ENCODE measurements around the gene BSN.

Gene BSN

DNA sequence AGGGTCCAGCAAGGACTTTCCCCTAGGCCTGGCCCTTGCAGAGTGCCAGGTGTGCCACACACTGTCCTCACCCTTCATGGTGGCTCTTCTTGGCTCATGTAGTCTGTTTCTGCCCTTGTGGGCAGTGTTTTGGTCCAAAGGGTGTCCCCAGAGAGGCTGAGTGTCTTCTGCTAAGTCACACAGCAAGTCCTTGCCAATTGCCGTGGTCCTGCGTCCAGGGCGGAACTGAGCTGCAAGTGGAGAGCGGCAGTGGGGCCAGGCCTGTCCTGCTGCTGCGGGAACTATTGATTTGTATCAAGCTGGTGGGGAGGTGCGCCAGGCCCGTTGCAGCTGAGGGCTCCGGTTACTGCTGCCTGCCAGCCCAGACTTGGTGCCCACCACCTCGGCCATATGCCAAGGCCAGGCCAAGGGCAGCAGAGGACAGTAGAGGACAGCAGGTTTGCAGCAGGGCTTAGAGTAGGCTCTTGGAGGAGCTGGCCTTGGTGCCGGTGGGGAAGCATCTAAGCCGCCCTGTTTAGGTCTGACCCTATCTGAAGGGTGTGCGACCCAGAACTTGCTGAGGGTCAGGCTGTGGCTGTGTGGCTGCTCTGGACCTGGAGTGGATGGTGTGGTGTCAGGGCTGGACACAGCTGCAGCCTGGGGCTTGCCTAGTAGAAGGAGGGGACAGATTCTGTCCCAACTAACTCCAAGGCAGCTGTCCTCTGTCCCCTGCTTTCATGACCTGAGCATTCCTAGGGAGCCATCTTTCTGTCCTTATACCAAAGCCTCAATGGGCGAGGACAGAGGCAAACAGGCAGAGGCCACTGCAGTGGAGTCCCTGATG is 160.7 kb downstream of the BSN start:
- no peak for DNase-seq

DNA sequence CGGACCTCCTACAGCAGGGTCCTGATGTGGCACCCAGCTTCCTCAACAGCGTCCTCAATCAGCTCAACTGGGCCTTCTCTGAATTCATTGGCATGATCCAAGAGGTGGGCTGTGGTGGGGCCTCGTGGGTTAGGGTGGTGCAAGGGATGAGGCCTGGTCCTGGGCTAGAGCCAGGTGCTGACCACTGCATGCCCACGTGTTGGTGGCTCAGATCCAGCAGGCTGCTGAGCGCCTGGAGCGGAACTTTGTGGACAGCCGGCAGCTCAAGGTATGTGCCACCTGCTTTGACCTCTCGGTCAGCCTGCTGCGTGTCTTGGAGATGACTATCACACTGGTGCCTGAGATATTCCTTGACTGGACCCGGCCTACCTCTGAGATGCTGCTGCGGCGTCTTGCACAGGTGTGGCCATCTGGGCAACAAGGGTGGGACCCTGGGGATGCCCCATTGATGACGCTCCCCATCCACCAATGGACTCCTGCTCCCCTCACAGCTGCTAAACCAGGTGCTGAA is 161.4 kb downstream of the BSN start:
- no peak for DNase-seq

GRCh38 chr3:49716169-49716568 is 161.9 kb downstream of the BSN start:
- no peak for DNase-seq

GRCh38 chr3:49716691-49717210 is 162.5 kb downstream of the BSN start:
- DNase-seq, result no peak

GRCh38 chr3:49717211-49717958 is 163.1 kb downstream of the BSN start:
- no peak for DNase-seq

DNA sequence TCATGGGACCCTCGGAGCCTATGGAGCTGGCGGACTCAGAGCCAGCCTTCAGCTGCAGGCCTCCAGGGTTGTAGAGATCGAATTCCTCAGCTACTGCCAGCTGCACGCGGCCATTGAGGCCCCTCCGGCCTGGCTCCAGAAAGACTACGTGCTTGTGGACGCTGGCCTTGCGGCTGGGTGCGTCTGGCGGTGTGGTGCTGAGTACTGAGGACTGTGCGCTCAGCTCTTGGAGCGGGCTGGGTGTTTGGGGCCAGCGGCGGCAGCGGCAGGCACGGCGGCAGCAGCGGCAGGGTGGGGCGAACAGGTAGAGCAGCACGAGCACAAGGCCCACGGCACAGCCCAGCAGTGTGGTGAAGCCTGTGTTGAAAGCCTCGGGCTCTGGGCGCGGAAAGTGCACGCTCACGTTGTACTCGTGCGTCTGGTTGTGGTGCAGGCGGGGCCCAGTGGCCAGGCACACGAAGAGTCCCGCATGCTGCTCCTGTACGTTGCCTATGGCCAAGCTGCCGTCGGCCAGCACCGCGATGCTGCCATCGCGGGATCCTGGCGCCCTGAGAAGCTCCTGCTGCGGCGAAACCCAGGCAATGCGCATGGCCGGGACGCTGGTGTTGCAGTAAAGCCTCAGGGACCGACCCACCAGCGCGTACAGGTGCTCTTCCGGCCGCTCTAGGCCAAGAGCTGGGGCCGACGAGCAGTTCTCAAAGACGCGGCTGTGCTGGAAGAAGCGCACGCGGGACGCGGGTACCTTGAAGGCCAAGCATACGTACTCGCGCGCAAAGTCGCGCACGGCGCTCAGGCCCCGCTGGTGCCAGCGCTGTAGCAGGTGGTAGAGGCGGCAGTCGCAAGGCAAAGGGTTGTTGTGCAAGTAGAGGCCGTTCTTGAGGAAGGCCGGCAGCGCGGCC is 163.9 kb downstream of the BSN start:
- DNase-seq, result no peak

DNA sequence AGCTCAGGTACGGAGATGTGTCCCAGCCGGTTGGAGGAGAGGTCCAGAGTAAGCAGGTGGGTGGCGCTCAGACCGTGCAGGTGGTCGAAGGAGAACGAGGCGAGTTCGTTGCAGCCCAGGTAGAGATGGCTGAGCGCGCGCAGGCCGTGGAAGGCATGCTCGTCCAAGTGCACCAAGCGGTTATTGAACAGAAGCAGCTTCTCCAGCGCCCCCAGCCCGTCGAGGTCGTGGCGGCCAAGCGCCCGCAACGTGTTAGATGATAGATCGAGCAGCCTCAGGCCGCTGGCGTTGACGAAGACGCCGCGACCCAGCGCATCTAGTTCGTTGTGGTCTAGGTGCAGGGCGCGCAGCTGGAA is 164.6 kb downstream of the BSN start:
- no peak for DNase-seq

DNA sequence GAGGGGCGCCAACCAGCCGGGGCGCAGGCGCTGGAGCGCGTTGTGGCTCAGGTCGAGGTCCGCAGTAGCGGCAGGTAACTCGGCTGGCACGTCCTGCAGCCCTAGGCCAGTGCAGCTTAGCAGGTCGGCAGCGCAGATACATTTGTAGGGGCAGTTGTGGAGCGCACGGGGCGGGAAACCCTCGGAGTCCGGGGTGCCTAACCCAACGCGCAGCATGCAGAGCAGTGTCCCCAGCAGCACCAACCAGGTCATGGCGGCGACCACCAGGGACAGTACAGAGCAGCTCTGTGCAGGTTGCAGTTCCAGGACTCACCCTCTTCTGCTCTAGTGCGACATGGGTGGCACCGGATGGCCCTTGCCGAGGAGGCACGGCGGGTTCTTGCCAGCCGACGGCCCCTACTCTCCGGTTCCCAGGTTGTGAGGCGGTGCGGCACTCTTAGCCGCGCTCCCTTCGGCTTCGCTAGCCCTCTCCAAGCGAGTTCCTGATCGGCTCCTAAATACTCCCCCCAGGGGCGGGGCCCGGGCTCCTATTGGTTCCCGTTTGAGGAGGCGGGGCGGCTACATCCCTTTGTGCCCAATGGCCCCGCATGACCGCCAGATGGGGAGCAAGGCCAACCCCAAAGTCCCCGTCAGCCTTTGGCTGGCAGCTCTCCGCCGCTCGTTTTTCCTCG is 165.1 kb downstream of the BSN start, which contains the start of gene AMIGO3:
TSS of gene AMIGO3 (minus strand) at position 471 of the 671 bp plus-strand sequence. CDS start at position 252, 219 bp downstream.
- peak; percentile 31 to 96 (median 88) for DNase-seq

Data from amygdala (tissue), 56 donors.